PC-9 (cell line): ENCODE measurements around the gene ZNF865. TPM values are rescaled to one million over a fixed set of nuclear protein-coding genes. Genes with fewer than 3 reads are reported as not detected.

ENCODE experiments used
- BruUV-seq: library from RNA; stranded (reverse); fragments of 400-500 nt; replicated peaks from 2 replicates; lab custom pipeline; 2021; lab: Mats Ljungman, UMichigan
- CTCF ChIA-PET: fragments of 300-600 bp; sonication (Branson Sonifier 250); formaldehyde crosslinking; loops from one replicate; lab custom pipeline; 2022; ENCODE audit warnings: antibody characterized with exemption; lab: Charles Lee
- POLR2A ChIA-PET: fragments of 300-600 bp; sonication (Branson Sonifier 250); formaldehyde crosslinking; loops from one replicate; lab custom pipeline; 2022; ENCODE audit warnings: antibody characterized with exemption; ENCODE audit not compliant: unreplicated experiment; lab: Charles Lee
- DNase-seq, 2 experiments: peaks; one replicate each; pipeline versions ENCODE4 v3.0.0 to v3.0.0-alpha.2; 2015 to 2022; ENCODE audit warnings: mixed read lengths in 1 of 2
- H2AFZ ChIP-seq: fragments of 200-600 bp; sonication (generic); 2 replicates; pipeline ENCODE4 v1.8.1; 2017; ENCODE audit warnings: antibody characterized with exemption
- H3F3A ChIP-seq: fragments of 200-600 bp; sonication (generic); 2 replicates; pipeline ENCODE4 v1.8.1; 2017; ENCODE audit warnings: antibody characterized with exemption, mild to moderate bottlenecking, low read depth; ENCODE audit not compliant: insufficient read depth
- H3K27ac ChIP-seq: fragments of 200-600 bp; sonication (generic); 2 replicates; pipeline ENCODE4 v1.6.1; 2016; ENCODE audit warnings: mixed run types
- H3K27me3 ChIP-seq: fragments of 200-600 bp; sonication (generic); 2 replicates; pipeline ENCODE4 v1.6.1; 2016; ENCODE audit warnings: low read depth, mixed run types; ENCODE audit not compliant: insufficient read depth
- H3K36me3 ChIP-seq: fragments of 200-600 bp; sonication (generic); 2 replicates; pipeline ENCODE4 v1.6.1; 2016; ENCODE audit warnings: low read depth, mixed run types
- H3K4me1 ChIP-seq: fragments of 200-600 bp; sonication (generic); replicated peaks from 2 replicates; pipeline ENCODE4 v1.6.1; 2016; ENCODE audit warnings: mixed run types; ENCODE audit not compliant: insufficient read depth
- H3K4me2 ChIP-seq: fragments of 200-600 bp; sonication (generic); 2 replicates; pipeline ENCODE4 v1.6.1; 2017; ENCODE audit warnings: mixed run types
- H3K4me3 ChIP-seq: fragments of 200-600 bp; sonication (generic); 2 replicates; pipeline ENCODE4 v1.6.1; 2016; ENCODE audit warnings: mixed run types
- H3K79me2 ChIP-seq: fragments of 200-600 bp; sonication (generic); 2 replicates; pipeline ENCODE4 v1.6.1; 2017; ENCODE audit warnings: low read depth, mixed run types
- H3K9me2 ChIP-seq: fragments of 200-600 bp; sonication (generic); 2 replicates; pipeline ENCODE4 v1.8.1; 2017; ENCODE audit warnings: mild to moderate bottlenecking; ENCODE audit not compliant: insufficient read depth
- H3K9me3 ChIP-seq: fragments of 200-600 bp; sonication (generic); 2 replicates; pipeline ENCODE4 v1.8.1; 2016; ENCODE audit warnings: low read depth; ENCODE audit not compliant: insufficient read depth
- H4K20me1 ChIP-seq: fragments of 200-600 bp; sonication (generic); 2 replicates; pipeline ENCODE4 v1.8.1; 2017; ENCODE audit not compliant: insufficient read depth
- CTCF ChIP-seq: fragments of 200-600 bp; sonication (generic); conservative IDR thresholded peaks from 2 replicates; pipeline ENCODE4 v1.6.1; 2017; ENCODE audit warnings: mixed run types, antibody characterized with exemption, mild to moderate bottlenecking, moderate library complexity
- EZH2 ChIP-seq: fragments of 200-600 bp; sonication (generic); IDR thresholded peaks from 2 replicates; pipeline ENCODE4 v1.8.0; 2017; ENCODE audit warnings: antibody characterized with exemption, low read depth
- intact Hi-C: fragments of 100-400 bp; cut with micrococcal nuclease; formaldehyde crosslinking; loops from one replicate; pipeline ENCODE4 v1.10.0; 2022; ENCODE audit not compliant: unreplicated experiment
- total RNA-seq: library from RNA; stranded (reverse); gene quantifications from 2 replicates; pipeline ENCODE4 v1.2.3, GENCODE V29; 2021

The ZNF865 gene
- total RNA-seq, 1 experiment from 2014 or later, result 26.8 TPM

GRCh38 chr19:55633861-55634260, 28.4 kb downstream of the ZNF865 start:
- DNase-seq, result no peak
- Histone ChIP-seq H3F3A (peaks cover 28% of the 10 kb centered on the region; the same call in 1 of the 2 replicates), H2AFZ (peak overlapping the region; percentile 92; the same call in 1 of the 2 replicates), H3K27me3 (no peaks in the 10 kb centered on the region), H3K4me3 (peak overlapping the region; percentile 89; the same call in 1 of the 2 replicates), H3K36me3 (peaks cover 3% of the 10 kb centered on the region; the same call in 1 of the 2 replicates), H3K4me2 (peak overlapping the region; percentile 92), H3K9me3 (no peaks in the 10 kb centered on the region), H3K79me2 (peaks cover 34% of the 10 kb centered on the region), H3K27ac (no peak overlapping the region), H4K20me1 (no peaks in the 10 kb centered on the region), H3K9me2 (no peaks in the 10 kb centered on the region), H3K4me1 (peaks cover 12% of the 10 kb centered on the region)
- intact Hi-C loops, result loop anchor here (2.0 to 10.0 kb wide), 8 partner anchors 21 to 1461 kb away; partner anchors contain the start of gene U2AF2
- BruUV-seq, result no TSS peak
- ChIA-PET POLR2A (interaction anchor here (0.6 kb wide), 1 partner anchor 20 kb away, joined by 3 read pairs; no protein-coding TSS in a partner anchor), CTCF (interaction anchor here (0.6 to 1.2 kb wide), 2 partner anchors 16 to 700 kb away, joined by 3 read pairs; no protein-coding TSS in a partner anchor)
- TF ChIP-seq EZH2 (no peak), CTCF (no peak)

- Histone ChIP-seq H3K9me3 (no peaks in the 10 kb centered on the region), H3K36me3 (peaks cover 3% of the 10 kb centered on the region; the same call in 1 of the 2 replicates), H3K27me3 (no peaks in the 10 kb centered on the region), H3K27ac (peak overlapping the region; percentile 57), H4K20me1 (peaks cover 3% of the 10 kb centered on the region; the same call in 1 of the 2 replicates), H3K9me2 (no peaks in the 10 kb centered on the region), H3K4me2 (peak overlapping the region; percentile 92), H3K4me1 (peaks cover 12% of the 10 kb centered on the region), H2AFZ (peak overlapping the region; percentile 92), H3K4me3 (peak overlapping the region; percentile 89), H3K79me2 (peaks cover 34% of the 10 kb centered on the region), H3F3A (peaks cover 42% of the 10 kb centered on the region; the same call in 1 of the 2 replicates)
- TF ChIP-seq CTCF (no peak), EZH2 (no peak)
- no peak for DNase-seq
- intact Hi-C loops, result loop anchor here (2.0 to 10.0 kb wide), 5 partner anchors 19 to 1459 kb away; partner anchors contain the start of gene U2AF2
- BruUV-seq, result TSS peak; percentile 51
- ChIA-PET CTCF (no interaction called here), POLR2A (interaction anchor here (1.0 kb wide), 1 partner anchor 698 kb away, joined by 4 read pairs; no protein-coding TSS in a partner anchor)
These were observed 29.9 kb downstream of the ZNF865 start for GRCh38 chr19:55635334-55635717.

- peak overlapping the region; percentile 92 for H3K4me2 ChIP-seq
- intact Hi-C loops, result loop anchor here (2.0 to 10.0 kb wide), 5 partner anchors 19 to 1459 kb away; partner anchors contain the start of gene U2AF2
- ChIA-PET CTCF (no interaction called here), POLR2A (interaction anchor here (0.7 kb wide), 1 partner anchor 12 kb away, joined by 8 read pairs; the partner anchor contains the start of gene ZNF784)
- no peaks in the 10 kb centered on the region for H3K9me2 ChIP-seq
- peaks cover 3% of the 10 kb centered on the region; the same call in 1 of the 2 replicates for H3K36me3 ChIP-seq
- peak overlapping the region; percentile 89 for H3K4me3 ChIP-seq
- TF ChIP-seq CTCF (no peak), EZH2 (no peak)
- H3K9me3 ChIP-seq, result no peaks in the 10 kb centered on the region
- peaks cover 46% of the 10 kb centered on the region; the same call in 1 of the 2 replicates for H3F3A ChIP-seq
- H3K79me2 ChIP-seq, result peaks cover 34% of the 10 kb centered on the region
- H4K20me1 ChIP-seq, result peaks cover 3% of the 10 kb centered on the region; the same call in 1 of the 2 replicates
- H3K27ac ChIP-seq, result no peak overlapping the region
- peaks cover 12% of the 10 kb centered on the region for H3K4me1 ChIP-seq
- no peaks in the 10 kb centered on the region for H3K27me3 ChIP-seq
- BruUV-seq, result no TSS peak
- H2AFZ ChIP-seq, result no peak overlapping the region
- DNase-seq, result no peak
These were observed 30.5 kb downstream of the ZNF865 start for GRCh38 chr19:55635856-55636440.
